ENCODE data around the gene IGSF22.

Gene IGSF22

DNA sequence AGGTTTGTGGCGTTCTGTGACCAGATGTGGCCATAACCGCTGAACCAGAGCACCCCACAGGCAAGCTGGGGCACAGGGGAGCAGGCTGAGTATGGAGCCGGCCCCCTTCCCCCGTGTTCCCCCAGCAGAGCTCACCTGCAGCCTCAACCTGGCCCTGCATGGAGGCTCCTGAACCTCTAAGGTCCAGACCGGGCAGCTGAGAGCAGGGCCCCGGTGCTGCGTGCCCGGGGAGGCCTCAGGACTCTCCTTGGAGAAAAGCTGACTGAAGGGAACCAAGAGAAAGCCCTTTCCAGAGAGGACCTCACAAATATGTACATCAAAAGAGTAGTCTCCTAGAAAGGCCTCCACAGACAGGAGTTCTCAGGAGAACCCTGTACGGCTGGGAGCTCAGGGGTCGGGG, 17.4 kb upstream of the IGSF22 start:
- DNase-seq = no peak

- DNase-seq = no peak
Observed at GRCh38 chr11:18741783-18742182, 15.8 kb upstream of the IGSF22 start.

GRCh38 chr11:18739685-18740084, 13.7 kb upstream of the IGSF22 start:
- no peak for DNase-seq

DNA sequence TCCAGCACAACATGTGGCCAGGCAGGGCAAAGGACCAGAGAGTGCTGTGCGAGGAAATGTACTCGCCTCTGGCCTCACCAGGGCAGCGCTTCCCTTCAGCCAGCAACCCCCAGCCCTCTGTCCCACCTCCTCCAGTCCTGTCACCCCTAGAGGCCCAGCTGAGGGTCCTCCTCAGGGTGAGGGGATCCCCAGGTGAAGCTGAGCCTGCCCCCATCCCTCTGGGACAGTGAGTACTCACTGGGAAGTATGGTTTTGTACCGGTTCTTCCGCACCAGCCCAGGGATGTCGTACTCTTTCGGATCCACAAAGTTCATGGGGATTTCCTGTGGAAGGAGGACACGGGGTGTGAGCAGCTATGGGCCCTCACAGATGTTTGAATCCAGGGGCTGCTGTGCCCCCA, 11.7 kb upstream of the IGSF22 start:
- no peak for DNase-seq

GRCh38 chr11:18736590-18737148, 10.7 kb upstream of the IGSF22 start:
- no peak for DNase-seq

GRCh38 chr11:18733202-18733601, 7.2 kb upstream of the IGSF22 start:
- no peak for DNase-seq

- peak; percentile 44 for DNase-seq
Observed at GRCh38 chr11:18731949-18732821, 6.2 kb upstream of the IGSF22 start.

DNA sequence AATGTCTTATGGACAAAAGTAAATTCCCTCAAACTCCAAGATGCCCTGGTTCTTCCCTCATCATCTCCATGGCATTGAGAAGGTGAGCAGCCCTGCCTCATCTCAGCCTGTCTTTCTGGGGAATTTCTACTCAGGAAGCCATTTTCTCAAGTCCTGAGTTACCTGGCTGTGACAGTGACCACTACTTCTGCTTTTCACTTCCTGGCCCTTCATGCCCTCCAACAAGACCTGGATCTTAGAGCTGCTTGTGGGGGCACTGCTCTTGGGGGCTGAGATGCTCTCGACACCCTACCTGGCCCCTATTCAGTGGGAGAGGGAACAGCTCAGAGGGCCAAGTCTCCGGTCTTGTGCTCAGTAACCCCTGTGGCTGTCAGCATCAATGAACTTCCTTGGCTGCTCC, 5.5 kb upstream of the IGSF22 start:
- DNase-seq = no peak

- DNase-seq = no peak
Observed at GRCh38 chr11:18730020-18730419, 4.0 kb upstream of the IGSF22 start.

GRCh38 chr11:18729426-18729825, 3.4 kb upstream of the IGSF22 start:
- DNase-seq = no peak

GRCh38 chr11:18728658-18729057, 2.7 kb upstream of the IGSF22 start:
- DNase-seq = no peak

DNA sequence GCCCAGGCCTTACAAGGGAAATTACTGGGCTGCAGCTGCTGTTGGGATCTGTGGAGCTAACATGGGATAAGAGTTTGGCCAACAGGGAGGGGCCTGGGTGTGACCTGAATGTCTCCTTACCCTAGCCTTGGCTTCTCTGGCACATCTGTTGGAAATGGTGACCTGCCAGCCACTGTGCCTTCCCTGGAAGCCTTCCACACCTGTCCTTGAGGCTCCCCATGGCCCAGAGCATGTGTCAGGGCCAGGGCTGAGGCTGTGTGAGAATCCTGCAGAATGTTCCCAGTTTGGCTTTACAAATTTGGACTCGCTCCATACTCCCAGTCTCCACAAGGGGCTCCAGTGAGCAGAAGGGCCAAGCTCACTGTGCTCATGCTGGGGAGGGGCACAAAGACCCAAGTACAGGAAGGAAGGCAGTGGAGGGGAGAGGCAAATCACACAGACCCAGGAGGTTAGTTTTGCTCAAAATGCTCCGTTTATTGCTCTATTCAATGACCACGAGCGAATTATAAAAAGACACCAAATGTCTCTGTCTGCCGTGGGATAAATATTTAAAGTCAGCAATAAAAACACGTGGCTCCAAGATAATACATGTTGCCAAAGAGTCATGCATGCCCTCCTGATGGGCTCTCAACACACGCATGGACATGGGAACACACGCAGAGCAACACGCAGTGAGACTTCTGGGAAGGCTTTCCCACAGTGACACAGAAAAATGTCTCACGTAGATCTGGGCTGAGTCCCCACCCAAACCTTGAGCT, 1.7 kb upstream of the IGSF22 start:
- peak; percentile 23 for DNase-seq

DNA sequence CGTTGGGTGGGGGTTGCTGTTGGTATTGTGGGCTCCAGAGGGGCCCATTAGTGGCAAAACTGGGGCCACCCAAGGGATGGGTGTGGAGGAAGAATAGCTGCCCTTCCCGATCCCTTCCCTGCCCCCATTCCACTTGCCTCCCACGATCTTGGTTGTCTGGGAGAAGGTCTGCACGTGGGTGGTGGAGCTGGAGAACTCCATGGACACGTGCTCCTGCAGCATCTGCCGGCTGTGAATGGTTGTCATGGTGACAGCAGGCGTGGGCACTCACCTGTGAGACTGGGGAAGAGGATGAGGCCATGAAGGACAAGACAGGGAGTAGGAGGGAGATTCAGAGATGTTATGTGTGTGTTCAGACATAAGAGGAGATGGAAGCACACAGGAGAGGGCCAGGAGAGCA, 2.0 kb downstream of the IGSF22 start:
- DNase-seq = no peak

- DNase-seq = no peak
Observed at GRCh38 chr11:18722293-18722637, 3.7 kb downstream of the IGSF22 start.

GRCh38 chr11:18721561-18722292, 4.3 kb downstream of the IGSF22 start:
- peak; percentile 33 for DNase-seq

- DNase-seq = peak; percentile 77
Observed at GRCh38 chr11:18720808-18721560, 5.0 kb downstream of the IGSF22 start.

GRCh38 chr11:18720091-18720807, 5.7 kb downstream of the IGSF22 start:
- no peak for DNase-seq

GRCh38 chr11:18715476-18715875, 10.5 kb downstream of the IGSF22 start:
- no peak for DNase-seq

DNA sequence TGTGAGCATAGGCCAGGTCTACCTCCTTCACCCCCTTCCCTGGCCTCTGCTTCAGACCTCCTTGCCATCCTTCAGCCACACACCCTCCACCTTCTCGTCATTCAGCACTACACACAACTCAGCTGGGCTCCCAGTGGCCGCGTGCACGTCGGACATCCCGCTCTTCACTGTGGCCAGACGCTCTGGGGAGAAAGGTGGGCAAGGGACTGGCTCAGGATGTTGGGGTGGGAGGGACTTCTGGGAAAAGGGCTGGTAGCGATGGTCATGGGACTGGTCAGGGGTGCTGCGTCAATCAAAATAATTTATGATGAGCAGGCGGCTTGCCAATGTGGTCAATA, 11.6 kb downstream of the IGSF22 start:
- DNase-seq = no peak

DNA sequence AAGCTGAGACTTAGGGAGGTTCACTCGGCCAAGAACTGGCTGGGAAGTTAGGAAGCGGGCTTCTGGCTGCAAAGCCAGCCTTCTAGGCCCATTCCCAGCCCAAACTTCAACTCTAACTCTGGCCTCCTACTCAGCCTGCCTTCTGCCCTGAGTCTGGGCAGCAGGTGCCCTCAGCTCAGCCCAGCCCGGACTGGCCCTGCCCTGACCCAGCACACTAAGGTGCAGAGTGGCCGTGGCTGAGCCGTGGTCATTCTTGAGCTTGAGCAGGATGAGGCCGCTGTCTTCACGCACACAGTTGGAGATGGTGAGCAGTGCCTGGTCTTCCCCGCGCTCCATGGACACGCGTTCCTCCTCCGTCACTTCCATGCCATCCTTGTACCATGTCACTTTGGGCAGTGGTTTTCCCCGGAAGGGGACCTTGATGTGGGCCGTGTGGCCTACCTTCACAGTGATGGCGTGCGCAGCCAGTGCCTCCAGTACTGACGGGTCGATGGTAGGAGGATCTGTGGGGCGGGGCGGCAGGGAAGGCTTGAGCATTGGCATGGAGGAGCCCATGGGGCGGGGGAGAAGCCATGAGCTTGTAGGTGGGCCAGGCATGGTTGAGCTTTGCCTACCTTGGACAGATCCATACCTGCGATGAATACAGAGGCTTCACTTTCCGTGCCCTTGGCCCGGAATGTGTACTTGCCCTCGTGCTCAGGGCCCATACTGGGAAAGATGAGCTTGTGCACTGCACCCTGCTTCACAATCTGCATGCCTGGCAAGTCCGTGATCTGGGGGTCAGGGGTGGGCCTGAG, 12.1 kb downstream of the IGSF22 start:
- DNase-seq = no peak

DNA sequence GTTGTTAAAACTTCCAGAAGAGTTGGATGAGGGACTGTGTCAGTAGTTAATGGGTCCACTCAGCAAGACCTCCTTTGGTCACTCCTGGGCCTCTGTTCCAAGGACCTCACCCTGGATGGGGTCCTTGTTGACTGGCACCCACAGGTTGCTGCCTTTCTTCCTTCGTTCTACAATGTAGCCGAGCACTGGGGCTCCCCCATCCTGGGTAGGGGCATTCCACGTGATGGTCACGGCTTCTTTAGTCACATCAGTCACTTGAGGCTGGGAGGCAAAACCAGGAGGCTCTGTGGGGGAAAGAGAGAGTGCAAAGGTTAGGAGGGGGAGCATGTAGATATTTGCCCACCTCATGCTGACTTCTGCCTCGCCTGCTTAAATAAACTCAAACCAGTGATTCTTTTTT, 15.4 kb downstream of the IGSF22 start:
- DNase-seq = no peak

Measured in activated effector memory CD4-positive, alpha-beta T cell treated with Interleukin-2 at 50 U/mL for 16 hours (primary cell).